HG03442 (cell line): ENCODE results near the gene RPS15.

Experiments
- ATAC-seq: cut with Tn5 transposase; IDR thresholded peaks from one replicate; pipeline ENCODE4 v1.9.1; 2021; ENCODE audit warnings: mild to moderate bottlenecking, moderate library complexity; ENCODE audit not compliant: unreplicated experiment

Gene RPS15

DNA sequence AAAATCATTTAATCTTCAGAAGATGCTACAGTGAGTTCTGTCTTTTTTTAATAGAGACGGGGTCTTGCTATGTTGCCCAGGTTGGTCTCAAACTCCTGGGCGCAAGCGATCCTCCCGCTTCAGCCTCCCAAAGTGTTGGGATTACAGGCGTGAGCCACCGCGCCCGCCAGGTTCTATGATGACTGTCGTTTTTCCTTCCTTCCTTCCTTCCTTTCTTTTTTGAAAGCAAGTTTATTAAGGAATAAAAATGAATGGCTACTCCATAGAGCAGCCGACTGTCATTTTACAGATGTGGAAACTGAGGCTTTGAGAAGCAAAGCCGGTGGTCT is 36.3 kb upstream of the RPS15 start:
- no peak for ATAC-seq

DNA sequence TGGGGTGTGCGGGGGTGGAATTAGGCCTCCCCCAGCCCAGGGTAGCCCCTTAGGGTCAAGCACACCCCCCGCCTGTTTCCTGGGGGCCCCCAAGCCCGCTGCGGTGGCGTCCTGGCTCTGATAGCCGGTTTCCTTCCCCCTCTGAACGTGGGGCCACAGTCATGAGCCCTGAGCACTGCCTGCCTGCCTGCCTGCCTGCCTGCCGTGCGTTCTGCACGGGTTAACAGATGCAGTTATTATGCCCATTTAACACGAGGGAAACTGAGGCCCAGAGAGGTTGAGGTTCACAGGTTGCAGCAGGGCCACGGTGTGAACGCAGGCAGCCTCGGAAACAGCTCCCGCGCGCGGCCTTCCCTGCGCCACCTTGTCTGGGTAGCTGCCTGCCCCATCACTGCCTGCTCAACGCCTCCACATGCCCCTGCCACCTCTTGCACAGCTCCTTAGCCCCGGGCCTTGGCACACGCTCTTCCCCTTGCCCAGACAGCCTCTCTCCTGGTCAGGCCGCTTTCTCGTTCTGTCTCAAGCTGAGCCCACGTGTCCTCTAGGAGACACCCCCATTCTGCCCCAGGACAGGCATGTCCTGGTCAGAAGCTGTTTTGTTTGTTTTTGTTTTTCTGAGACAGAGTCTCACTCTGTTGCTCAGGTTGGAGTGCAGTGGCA is 35.7 kb upstream of the RPS15 start:
- ATAC-seq, result no peak

DNA sequence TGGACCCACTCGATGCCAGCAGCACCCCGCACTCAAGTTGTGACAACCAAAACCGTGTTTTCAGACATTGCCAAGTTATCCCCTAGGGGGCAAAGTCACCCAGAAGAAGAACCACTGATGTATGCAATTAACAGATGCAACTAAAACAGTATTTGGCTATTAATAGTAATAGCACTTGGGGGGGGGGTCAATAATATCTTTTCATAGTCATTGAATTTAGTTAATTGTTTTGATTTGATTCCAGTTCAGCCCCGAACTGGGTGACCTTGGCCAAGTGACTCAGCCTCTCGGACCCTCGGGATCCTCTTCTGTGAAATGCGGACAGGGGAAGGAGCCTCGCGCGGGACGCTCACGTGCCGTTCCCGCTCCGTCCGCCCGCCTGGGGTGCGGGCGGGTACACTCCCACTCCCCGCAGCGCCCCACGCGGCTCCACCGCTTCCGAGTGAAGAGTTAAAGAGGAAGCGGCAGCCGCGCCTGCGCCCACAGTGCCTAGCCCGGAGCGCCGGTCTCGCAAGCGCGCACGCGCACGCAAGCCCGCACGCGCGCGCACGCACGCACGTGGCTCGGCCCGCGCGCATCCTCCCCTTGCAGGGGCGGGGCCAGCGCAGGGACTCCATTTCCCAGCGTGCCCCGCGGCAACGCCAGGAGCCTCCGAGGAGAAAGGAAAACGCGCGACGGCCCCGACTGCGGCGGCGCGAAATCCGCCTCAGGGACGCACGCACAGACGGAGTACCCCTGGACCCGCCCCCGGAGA is 31.2 kb upstream of the RPS15 start:
- ATAC-seq, result peak; percentile 75

DNA sequence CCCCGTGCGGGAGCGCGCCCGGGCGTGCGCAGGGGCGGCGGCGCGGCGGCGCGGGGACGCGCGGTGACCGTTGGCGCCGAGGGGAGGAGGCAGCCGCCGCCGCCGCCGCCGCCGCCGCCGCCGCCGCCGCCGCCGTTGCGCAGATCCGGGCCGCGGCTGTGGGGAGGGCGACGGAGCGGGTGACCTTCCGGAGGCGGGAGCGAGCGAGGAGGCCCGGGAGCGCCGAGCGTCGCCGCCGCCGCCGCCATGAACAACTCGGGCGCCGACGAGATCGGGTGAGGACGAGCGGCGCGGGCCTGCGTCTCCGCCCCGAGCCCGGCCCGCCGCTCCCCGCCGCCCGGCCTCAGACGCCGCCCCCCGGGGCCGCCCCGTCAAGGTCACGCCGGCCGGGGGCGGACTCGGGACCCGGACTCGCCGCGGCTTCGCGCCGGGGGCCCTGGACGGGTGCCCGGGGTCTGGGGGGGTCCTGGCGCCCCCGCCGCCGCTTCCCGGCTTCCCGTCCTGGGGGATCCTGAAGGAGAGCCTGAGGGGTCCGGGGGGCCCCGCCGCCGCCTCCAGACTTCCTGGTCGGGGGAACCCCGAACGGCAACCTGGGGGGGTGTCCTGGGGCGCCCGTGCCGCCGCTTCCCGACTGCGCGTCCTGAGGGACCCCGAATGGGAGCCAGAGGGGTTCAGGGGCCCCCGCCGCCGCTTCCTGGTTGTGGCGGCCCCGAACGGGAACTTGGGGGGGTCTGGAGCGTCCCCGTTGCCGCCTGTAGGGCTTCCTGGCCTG is 30.5 kb upstream of the RPS15 start, which contains the start of gene DAZAP1:
Gene DAZAP1, plus strand, starts transcription at position 59 of the 772 bp plus-strand sequence. Its CDS starts 188 bp downstream, at position 247.
- peak; percentile 20 for ATAC-seq

DNA sequence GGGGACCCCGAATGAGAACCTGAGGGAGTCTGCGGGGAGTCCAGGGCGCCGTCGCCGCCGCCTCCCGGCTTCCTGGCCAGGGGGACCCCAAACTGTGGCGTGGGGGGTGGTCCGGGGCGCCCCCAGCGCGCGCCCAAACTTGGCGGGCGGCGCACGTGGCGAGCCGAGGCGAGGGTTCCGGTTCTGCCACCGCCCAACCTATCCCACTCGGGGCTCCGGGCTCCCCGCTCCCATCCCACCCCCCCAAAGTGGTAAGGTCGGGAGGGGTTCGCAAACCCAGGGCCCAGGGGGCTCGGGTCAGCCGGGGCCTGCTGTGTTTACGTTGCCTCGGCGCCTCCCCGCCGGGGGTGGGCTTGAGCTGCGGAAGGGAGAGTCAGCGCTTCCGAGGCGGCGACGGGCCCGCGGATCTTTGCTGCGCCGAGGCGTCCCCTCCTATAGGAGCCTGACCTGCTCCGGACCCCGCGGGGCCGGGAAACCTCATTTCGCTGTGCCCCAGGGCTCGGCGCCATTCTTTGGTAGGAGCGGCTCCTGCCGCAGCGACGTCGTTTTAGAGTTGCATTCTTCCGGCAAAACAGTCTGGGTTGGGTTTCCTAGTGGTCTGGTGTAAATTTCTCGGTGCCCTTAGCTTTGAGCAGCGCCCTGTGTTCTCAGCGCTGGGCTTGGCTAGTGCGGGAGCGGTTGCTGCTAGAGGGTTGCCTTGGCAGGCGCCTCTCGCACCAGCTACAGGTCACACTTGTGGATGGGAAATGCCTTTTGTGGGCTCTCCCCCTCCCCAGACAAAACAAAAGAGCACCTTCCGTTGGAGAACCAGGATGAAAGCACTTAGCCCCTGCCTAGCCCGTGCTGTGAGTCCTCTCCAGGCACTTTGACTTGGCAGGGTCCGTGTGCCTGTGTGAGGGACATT is 29.6 kb upstream of the RPS15 start:
- ATAC-seq, result no peak

DNA sequence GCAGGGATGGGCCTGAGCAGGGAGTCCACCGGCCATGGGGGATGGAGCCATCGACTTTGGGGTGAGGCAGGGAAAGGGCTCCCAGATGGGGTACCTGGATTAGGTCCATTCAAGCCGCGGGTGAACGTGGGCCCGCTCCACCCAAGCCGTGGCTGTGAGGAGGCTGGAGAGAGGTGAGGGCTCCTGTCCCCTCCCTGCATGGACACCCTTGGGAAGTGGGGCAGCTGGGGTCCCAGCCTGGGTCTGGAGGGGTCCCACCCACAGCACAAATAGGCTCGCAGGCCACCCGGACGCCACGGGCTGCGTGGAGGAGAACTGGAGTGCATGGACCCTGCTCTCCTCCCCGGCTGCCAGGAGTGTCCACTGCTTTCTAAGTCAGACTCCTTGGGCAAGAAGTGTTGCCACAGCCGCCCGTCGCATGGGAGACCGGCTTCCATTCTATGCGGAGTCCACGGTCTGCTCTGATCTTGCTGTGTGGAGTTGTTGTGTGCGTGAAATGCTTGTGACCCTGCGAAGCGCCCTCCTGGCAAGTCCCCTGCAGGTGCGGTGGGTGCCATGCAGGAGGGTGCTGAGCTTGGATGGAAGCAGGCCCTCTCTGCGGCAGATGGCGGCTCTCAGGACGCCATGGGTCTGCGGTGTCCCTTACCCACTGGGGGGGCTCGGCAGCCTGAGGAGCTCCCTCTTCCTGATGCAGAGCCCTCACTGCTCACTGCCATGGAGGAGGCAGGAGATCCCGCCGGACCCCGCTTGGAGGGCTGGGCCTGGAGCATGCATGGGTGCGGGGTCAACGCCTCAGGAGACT is 28.8 kb upstream of the RPS15 start:
- ATAC-seq, result no peak

DNA sequence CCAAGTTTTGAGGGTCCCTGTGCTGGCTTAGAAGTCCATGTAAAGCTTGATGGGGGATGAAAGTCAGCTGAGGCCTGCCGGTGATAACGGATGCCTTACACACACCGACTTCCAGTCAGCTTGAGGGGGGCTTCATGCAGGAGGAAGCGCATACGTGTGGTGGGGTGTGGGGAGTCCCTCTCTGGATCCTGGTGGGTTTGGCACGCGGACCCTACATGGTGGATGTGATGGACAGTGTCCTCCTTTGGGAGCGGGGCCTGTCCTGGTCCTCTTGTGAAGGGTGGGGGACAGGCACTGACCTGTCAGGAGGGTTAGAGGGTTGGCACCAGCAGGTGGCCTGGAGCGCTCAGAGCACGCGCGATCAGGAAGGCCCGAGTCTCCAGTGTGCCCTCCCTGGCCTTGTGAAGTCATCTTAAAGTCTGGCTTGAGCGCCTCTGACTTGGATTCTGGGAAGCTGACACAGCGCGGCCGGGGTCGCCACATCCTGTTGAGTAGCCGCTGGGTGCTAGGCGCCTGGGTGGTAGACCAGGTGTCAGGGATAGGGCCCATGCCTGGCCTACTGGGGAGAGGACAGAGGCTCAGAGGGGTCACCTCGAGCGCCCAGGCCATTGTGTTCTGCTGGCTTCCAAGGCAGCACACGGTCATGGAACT is 27.9 kb upstream of the RPS15 start:
- no peak for ATAC-seq

DNA sequence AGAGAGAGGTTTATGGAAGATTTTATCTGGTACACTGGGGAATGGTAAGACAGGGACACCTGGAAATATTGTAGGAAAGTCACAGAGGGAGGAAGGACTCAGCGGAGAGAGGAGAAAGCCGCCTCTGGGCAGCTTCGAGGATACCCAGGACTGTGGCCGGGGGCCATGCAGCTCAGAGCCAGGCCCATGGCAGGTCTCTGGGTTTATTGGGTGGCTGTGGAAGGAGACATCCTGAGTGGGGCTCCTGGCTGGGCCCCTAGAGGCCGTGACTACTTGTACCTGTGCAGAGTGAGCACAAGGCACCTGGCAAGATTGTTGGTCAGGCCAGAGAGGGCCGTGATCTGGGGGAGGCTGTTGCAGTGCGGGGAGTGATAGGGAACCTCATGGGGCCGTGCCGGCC is 27.4 kb upstream of the RPS15 start:
- no peak for ATAC-seq

DNA sequence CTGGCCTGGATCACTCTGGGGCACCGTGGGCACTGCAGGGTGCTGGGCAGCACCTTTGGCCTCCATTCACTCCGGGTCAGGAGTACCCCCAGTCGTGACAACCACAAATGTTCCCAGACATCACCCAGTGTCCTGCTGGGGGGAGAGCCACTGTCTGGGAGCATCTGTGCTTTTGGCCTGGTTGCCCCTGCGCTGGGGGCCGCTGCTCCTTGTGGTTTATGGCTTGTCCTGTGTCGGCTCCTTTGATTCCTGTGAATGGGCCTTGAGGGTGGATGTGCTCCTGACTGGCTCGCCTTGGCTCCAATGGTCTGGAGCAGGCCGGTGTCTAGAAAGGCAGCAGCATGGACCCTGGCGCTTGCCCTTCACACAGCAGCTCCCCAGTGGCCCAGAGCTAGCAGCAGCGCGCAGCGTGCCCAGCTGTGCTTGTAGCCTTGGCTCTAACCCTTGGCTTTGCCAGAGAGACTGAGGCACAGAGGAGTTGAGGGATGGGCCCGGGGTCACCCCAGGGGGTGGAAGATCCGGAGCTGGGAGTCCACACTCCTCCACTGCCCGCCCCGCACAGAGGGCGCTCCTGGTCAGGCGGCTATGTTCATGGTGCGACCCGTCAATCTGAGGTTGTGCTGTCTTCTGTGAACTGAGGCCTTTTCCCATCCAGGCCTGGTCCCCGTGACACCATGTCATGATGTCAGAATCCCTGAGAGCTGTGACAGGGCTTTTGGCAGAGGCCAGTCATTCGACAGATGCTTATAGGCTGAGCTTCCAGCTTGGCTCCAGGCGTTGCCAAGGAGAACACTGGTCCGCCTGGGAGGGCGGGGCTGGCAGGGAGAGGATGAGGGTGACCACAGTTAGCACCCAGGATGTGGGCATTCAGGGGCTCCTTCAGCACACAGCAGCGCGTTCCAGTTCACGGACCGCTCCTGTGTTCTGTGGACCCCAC is 26.7 kb upstream of the RPS15 start:
- no peak for ATAC-seq

DNA sequence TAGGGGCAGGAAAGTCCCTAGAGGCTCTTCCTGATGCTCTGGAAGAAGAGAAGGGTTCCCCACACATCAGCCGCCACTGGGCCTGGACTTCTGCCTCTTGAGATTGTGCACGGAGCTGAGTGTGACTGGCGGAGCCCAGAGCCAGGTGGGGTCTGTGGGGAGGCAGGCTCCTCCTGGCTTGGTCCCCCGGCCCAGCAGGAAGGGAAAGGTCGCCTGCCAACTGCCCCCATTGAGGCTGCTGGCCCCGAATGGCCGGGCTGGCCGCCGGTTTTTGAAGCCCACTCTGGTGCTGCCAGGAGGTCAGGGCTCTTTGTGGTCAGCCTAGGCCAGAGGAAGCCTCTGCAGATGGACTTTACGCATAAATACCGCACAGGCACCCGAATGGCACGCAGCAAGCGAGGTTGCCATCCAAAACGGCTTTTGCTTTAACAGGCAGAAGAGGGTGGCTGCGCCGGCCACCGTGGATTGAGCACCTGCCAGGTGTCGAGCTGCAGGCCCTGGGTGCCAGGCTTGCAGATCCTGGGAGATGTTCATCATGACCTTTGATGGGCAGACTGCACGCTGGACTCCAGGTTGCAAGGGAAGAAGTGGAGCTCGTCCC is 25.8 kb upstream of the RPS15 start:
- no peak for ATAC-seq

DNA sequence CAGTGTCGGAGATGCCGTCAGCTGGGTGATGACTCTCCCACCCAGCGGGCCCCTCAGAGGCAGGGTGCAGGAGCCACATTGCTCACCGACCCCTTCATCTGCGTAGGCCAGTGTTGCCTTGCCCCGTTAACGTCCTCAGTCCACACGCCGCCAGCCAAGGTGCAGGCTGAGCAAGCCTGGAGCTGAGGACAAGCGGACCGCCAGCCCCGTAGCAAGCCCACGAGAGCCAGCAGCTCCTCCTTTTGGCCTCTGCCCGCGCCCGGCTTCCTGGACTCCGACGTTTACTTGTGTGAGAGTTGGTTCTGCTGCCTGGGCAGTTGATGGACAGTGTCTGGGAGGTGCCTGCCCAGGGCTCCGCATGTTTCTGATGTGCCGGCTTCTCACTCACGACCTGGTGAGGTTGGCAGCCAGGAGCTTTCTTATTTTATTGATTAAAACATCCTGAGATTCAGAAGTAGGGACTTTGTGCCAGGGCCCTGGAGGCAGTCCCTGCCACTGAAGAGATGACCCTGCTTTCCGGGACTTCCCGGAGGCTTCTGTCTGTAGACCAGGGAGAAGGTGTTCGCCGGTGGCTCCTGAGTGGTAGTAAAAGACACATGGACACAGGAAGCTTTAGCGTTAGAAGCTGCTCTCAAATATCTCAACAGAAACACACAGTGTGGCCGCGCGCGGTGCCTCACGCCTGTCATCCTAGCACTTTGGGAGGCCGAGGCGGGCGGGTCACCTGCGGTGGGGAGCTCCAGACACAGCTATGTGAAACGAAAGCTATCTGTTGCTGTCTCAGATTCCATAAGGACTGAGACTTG is 25.0 kb upstream of the RPS15 start:
- no peak for ATAC-seq

DNA sequence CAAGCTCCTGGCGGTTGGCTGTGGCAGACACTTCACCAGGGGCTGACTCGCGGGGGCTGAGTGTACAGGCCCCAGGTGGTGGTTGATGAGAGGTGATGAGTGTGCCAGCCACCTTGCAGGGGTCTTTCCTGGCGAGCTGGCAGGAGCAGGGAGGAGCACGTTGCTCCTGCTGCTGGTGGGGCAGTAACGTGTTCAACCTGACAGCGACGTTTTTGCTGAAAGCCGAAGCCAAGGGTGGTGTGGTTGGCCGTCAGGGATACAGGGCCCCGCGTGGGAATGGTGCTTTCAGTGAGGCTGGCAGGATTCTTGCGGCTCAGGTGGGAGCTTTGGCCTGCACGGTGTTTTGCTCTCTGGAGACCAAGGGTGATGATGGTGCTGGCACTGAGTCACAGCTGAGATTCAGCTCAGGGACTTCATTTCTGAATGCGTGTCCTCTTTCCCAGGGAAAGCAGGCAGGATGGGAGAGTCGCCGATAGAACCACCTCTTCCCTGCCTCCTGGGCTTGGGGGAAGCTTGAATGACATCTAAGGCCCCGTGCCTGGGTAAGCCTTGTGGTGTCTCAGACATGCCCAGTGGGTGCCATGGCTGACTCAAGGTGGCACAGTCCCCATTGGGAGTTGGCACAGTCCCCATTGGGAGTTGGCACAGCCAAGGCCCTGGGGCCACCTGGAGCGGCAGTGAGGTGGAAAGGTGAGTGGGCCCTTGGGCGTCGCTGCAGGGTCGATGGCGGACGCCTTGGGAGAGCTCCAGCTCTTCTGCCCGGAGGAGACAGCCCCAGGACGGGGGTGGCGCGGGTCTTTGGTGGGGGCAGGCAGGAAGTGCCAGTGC is 22.0 kb upstream of the RPS15 start:
- no peak for ATAC-seq

DNA sequence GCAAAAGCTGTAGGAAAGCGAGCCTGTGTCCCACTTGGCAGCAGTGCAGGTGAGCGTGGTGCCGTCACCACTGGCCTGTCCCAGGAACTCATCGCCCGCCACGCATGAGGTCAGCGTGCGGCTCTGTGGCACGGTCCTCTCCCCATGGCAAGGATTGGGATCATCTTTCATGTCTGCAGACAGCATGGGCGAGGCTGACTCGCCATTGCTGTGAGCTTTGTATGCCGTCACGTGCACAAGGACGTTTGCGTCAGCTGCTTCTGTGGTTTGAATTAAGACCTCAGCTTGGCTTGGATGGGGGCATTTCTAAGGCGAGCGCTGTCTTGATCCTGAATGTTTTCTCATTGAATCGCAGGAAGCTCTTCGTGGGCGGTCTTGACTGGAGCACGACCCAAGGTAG is 21.1 kb upstream of the RPS15 start:
- ATAC-seq, result no peak

DNA sequence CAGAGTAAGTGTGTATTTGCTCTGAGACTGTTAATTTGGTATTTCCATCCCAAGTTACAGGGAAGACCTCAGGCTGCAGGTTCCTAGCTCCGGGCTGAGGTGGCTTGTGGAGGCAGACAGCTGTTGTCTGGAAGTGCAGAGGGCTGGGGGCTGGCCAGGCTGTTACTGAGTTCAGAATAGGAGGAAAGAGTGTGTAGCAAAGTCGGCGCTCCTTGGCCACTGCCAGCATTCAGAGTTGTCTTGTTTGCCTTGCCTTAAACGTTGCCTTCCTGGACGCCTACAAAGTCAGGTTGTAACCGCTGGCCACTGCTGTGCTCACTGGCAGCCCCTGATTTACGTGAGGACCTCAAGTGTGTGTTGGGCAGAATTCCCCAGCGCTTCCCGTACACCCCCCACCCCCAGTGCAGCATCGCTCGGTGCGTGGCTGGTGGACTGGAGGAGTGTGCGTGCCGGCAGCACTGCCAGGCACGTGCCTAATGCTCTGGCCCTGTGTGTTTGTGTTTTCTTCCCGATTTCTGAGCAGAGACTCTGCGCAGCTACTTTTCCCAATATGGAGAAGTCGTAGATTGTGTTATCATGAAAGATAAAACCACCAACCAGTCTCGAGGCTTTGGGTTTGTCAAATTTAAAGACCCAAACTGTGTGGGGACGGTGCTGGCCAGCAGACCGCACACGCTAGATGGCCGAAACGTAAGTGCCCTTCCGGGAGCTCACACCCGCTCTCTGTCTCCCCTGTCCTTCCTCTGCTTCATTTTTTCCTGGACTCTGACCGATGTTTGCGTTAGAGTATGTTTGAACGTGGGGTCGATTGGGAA is 20.3 kb upstream of the RPS15 start:
- no peak for ATAC-seq

DNA sequence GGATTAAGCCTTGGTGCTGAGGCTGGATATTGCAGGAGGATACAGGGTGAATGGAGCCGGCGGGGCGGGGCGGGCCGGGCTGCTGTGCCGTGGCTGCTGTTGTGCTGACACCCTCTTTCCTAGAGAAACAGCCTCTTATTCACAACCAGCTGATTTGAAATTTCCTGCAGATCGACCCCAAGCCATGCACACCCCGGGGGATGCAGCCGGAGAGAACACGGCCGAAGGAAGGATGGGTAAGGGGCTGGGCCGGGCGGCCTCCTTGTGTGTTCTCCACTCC is 19.8 kb upstream of the RPS15 start:
- no peak for ATAC-seq
